GM12801 (cell line): ENCODE measurements around the gene NPPB.

Experiments
- CTCF ChIP-seq: IDR thresholded peaks from one replicate; pipeline ENCODE4 v1.5.1; 2011; ENCODE audit warnings: control low read depth; ENCODE audit not compliant: insufficient read length; ENCODE audit errors: extremely low read depth

The NPPB gene

GRCh38 chr1:11878891-11879190 lies 20.1 kb upstream of the NPPB start:
- no peak for TF ChIP-seq CTCF

GRCh38 chr1:11878081-11878890 lies 19.5 kb upstream of the NPPB start:
- no peak for TF ChIP-seq CTCF

- TF ChIP-seq CTCF: no peak
Observed at GRCh38 chr1:11877074-11877473, 18.3 kb upstream of the NPPB start.

GRCh38 chr1:11875094-11875493 lies 16.3 kb upstream of the NPPB start:
- no peak for TF ChIP-seq CTCF

GRCh38 chr1:11874624-11875023 lies 15.9 kb upstream of the NPPB start:
- no peak for TF ChIP-seq CTCF

- no peak for TF ChIP-seq CTCF
Observed at GRCh38 chr1:11874258-11874562, 15.5 kb upstream of the NPPB start.

GRCh38 chr1:11873395-11874257 lies 14.9 kb upstream of the NPPB start:
- no peak for TF ChIP-seq CTCF
